Testis (tissue), 2 donors: ENCODE data around the gene EXPH5.

ENCODE experiments used
- POLR2A ChIP-seq: fragments of 450-650 bp; IDR thresholded peaks from one replicate; pipeline ENCODE4 v1.6.1; 2017; ENCODE audit warnings: antibody characterized with exemption, mild to moderate bottlenecking, moderate library complexity
- TF ChIP-seq, protein P1 (sequence below), 3 experiments: fragments of 450-650 bp in 2 of 3; fragments of 200-600 bp in 1 of 3; sonication (generic) in 1 of 3; IDR thresholded peaks; one replicate each; pipeline ENCODE4 v1.5.1; 2016 to 2019; ENCODE audit warnings: antibody characterized with exemption in 3 of 3, mild to moderate bottlenecking in 2 of 3, moderate library complexity in 1 of 3

DNA sequence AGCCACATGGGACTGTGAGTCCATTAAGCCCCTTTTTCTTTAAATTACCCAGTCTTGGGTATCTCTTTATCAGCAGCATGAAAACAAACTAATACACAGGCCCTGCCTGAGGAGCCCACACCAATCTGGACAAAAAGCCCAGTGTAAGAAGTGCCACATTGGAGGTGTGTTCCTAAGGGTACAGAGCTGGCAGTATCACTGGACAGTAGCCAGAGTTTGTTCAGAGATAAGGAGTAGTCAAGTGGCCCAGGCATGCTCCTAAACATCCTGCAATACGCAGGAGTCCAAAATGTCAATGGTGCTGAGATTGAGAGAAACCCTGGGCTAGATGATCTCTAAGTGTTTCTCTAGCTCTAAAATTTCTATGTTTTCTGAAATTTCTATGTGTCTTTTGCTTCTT, 68.4 kb downstream of the EXPH5 start:
- TF ChIP-seq, protein P1, sequence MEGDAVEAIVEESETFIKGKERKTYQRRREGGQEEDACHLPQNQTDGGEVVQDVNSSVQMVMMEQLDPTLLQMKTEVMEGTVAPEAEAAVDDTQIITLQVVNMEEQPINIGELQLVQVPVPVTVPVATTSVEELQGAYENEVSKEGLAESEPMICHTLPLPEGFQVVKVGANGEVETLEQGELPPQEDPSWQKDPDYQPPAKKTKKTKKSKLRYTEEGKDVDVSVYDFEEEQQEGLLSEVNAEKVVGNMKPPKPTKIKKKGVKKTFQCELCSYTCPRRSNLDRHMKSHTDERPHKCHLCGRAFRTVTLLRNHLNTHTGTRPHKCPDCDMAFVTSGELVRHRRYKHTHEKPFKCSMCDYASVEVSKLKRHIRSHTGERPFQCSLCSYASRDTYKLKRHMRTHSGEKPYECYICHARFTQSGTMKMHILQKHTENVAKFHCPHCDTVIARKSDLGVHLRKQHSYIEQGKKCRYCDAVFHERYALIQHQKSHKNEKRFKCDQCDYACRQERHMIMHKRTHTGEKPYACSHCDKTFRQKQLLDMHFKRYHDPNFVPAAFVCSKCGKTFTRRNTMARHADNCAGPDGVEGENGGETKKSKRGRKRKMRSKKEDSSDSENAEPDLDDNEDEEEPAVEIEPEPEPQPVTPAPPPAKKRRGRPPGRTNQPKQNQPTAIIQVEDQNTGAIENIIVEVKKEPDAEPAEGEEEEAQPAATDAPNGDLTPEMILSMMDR (IDR thresholded peaks at IDR 0.05), result no peak
- TF ChIP-seq POLR2A, result no peak
